ENCODE results near the gene SYT7.

The SYT7 gene

DNA sequence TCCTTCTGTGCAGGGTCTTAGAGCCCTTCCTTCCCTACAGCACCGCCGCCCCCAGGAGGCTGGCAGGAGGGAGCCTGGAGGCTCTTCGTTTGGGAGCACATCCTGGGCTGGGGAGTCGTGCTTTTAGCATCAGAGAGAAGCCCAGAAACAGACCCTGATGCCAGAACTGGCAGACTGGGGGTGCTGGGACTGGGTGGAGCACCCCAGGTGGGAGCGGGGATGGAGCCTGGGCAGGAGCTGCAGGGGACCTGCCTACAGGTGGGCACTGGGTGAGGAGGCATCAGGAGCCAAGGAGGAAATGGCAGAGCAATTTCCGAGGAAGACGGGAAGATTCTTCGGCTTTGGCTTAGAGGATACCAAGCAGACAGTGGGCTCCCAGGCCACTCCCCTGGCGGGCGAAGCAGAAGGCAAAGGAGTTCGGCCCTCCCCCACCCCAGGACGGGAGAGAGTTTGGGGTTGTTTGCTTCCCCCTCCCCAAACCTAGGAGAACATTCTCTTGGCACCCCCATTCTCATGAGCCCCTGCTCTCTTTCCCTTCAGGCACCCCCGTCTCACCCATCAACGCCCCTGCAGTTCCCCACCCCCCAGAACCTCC, 1.1 kb downstream of the SYT7 start:
- DNase-seq, result peak; percentile 6

DNA sequence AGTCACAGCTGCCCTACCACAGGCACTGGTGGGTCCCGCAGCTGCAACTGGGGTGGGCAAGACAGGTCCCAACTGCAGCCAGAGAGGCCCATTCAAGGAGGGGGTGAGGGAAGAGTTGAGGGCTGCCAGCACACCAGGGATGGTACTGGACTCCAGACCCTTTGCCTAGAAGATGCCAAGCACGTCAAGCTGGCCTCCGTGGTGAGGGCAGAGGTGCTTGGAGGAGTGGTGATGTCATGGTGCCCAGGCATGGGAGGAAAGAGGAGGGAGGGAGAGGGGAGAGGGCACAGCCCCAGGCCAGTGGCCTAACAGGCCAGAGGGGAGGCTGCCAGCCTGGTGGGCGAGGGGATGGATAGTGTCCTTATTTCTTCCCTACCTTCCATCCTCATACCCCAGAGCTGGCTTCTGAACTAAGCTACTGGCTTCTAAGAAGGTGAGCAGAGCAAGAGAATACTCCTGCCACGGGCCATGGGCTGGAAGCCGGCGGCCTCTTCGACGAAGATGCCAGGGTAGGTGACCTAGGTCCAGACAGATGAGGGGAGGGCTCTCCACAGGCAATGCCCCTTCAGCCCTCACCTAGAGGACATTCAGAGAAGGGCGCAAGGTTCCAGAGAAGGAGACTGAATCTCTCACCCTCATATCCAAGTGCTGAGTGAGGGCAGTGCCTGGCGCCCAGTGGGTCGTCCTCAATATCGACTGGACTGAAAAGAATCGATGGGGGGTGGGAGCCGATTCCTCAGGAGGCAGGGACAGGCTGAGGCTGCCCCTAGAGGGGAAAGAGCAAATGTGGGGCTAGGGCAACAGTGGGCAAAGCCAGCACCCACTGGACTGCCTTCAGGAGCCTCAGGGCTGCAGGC, 1.8 kb downstream of the SYT7 start:
- DNase-seq, result no peak

DNA sequence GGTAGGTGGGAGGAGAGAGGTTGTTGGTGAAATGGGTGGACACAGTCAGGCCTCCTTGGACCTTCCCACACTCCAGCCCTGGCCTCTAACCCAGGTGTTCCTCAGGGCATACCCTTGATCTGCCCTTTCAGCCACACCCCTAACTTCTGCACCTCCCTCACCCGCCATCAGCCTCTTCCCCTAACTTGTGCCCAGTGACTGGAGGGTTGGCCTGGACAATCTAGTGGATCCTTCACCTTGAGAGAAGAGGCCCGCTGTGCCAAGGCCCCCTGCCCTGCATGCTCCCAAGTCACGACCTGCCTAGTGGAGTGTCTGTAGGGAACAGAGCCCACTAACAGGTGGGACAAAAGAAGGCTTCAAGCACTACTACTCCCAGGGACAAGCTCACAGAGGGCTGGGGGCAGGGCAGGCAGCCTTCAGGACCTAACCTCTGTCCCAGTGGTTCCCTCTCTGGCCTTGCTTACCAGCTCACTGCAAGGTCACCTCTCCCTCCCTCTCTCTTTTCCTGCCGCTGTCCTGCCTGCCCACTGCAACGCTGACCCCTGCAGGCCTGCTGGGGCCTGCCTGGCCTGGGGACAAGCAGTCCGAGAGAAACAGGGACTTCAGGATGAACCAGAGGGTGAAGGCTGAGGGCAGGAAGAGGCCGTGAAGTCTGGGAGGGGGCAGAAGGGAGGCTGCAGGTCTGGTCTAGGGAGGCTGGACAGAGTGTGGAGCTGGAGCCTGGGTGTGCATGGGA, 3.3 kb downstream of the SYT7 start:
- DNase-seq, result no peak

GRCh38 chr11:61575886-61576861, 4.7 kb downstream of the SYT7 start:
- DNase-seq, result no peak

DNA sequence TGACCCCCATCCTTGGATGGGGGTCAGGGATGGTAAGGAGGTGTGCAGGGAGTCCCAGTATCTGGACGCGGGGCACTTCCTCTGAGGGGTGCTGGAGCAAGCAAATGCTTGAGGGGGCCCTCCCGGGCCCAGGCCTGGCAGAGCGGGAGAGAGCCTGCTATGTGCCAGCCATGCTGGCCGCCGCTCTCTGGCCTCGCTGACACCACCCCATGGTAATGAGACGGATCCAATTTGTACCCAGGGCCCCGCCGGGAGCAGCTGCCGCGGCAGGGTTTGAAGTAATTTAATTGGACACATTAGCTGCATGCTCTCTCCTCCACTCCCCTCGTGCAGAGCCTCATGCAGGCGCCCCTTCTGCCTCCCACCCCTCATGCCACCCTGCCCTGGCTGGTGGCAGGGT, 6.3 kb downstream of the SYT7 start:
- DNase-seq, result no peak

DNA sequence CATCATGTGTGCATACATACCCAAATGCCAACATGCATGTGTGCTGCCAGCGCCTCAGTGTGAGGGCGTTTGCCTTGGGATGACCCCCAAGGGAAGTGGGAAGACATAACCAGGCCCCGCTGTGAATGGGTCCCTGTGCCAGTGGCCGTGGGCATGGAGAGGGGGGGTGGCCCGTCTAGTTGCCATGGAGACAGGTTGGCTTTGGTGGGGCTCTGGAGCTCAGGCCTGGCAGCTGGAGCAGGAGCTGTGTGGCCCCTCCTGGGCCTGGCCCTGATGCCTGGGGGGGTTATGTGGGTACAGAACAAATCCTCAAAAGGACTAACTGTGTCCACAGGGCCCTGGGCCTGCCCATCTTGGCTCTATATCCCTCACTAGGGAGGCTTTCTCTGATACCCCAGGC, 8.0 kb downstream of the SYT7 start:
- no peak for DNase-seq

- DNase-seq, result no peak
Measured at GRCh38 chr11:61571869-61572268, 9.0 kb downstream of the SYT7 start.

DNA sequence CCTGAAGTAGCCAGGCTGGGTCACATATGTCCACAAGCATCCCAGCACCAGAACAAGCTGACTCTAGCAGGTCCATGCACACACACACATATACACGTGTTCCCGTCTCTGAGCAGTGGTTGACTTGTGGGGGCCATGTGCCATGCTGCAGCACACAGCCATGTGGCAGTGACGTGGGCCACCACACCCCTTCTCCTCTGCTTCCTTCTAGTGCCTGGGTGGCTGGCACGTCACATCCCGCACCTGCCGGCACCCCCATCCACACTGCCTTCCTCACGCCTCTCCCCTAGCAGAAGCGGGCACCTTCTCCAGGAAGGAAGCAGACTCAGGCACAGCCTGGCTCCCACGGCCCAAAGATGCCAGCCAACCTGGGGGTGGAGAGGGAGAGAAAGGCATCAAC, 9.5 kb downstream of the SYT7 start:
- DNase-seq, result no peak

- no peak for DNase-seq
Measured at GRCh38 chr11:61569701-61570100, 11.2 kb downstream of the SYT7 start.

DNA sequence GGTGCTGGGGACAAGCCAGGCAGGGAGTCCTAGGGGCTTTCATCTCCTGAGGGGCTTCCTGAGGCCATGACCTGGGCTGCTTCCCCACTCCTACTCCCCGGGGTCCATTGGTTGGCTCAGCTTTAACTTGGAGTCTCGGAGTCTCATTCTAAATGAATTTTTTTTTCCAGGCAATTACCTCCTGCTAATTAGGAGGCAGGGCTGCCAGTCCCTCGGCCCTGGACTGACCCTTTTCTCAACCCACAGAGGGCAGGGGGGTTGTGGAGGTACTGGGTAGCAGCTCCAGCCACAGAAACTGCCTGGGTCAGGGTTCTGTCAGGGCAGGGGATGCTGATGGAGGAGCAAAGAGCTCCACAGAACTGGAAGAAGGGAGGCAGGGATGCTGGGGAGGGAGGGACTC, 11.9 kb downstream of the SYT7 start:
- DNase-seq, result no peak

DNA sequence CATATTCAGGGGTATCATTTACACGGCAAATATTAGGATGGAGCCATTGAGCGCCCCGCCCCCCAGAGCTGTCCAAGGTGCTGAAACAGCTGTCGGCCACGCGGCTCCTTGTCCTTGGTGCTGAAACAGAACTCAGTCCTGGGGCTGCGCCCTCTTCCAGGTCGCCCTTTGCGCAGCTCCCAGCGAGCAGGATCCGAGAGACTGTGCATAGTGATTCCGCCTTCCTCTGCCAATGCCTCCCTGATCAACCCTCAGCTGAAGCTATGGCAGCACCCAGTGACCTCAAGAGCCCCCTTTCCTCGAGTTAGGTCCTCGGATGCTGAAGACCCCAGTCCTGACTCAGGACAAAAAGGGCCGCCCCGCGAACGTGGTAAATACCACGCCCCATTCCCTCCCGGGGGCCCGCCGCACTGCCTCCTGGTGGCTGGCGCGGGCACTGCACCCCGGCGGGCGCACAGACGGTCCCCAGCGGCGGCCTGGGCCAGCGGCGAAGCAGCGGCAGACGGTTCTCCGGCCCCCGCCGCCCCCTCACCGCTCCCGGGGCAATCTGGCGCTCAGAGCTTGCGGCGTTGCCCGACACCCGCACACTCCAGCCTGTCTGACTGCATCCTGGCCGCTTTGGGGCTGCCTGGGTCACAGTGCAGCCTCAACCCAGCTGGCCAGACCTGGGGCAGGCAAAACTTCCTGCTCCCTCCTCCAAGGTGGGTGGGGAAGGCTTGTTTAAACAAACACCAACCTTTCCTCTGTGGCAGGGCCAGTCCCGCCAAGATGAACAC, 13.4 kb downstream of the SYT7 start:
- peak; percentile 75 for DNase-seq

DNA sequence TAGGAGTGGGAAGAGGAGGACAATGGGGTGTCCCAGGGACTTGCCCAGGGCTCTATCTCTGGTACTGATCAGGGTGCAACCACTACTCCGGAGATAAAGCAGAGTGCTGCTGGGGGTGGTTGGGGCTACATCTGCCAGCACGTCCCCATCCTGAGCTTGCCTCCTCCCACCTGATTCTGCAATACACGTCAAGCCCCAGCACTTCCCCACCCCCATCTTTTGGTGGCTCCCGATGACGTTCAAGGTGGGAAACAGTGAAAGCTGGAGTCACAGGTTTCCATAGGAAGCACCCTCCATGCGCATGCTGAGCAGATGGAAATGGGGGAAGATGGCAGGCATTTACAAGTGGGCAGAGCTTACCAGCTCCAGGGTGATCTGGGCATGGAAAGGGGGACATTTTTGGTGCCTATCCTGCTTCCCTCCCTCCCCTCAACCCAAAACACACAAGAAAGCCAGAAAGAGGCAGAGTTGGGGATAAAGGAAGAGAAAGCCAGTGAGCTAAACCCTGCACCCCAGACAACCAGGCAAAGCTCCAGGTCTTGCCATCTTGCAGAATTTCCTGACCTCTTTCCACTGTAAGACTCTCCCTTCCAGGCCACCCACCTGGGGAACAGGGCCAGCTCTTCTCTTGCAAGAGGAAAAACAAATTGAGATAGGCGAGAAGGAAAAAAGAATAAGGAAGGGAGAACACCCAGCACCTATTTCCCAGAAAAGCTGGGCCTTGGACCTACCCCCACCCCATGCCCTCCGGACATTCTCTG, 15.8 kb downstream of the SYT7 start:
- DNase-seq, result no peak

- DNase-seq, result no peak
Measured at GRCh38 chr11:61560751-61561150, 20.1 kb downstream of the SYT7 start.

DNA sequence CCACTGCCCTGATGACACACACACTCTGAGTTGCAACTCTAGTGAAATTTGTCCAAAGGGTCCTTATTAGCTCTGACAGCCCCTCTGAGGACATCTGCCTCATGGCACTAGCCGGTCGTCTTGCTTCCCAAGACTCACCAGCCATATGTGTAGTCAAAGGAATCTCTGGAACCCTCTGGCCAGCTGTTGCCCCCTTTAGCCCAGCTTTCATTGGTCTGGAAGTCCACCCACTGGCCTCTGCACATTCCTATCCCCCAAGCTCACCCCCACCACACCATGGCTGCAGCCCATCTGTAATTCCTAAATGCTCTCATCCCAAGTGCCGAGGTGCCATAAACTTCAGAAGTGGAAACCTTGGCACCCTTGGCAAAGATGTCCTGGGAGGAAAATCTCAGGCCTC, 24.3 kb downstream of the SYT7 start:
- no peak for DNase-seq

DNA sequence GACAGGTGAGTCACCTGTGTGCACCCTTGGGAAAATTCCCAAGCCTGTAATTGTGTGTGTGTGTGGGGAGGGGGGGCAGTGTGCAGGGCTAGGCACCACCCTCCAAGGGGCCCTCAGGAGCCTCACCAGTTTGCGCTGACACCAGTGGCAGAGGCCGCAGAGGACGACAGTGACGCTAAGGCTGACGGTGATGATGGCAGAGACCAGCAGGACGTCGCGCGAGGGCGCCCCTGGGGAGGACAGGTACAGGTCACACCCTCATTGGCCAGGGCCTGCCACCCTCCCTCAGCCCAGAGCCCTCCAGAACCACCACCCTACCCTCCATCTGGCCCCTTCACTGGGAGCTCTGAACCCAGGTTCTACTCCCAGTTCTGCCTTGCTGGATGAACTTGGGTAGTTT, 24.9 kb downstream of the SYT7 start:
- DNase-seq, result no peak

- no peak for DNase-seq
Measured at GRCh38 chr11:61555051-61555969, 25.6 kb downstream of the SYT7 start.

- no peak for DNase-seq
Measured at GRCh38 chr11:61554172-61554988, 26.5 kb downstream of the SYT7 start.

- no peak for DNase-seq
Measured at GRCh38 chr11:61553373-61554171, 27.3 kb downstream of the SYT7 start.

Measured in CD4-positive, alpha-beta T cell treated with Interleukin-17A for 4 hours (primary cell).